ENCODE data around the gene FBXO31. TPM values are rescaled to one million over a fixed set of nuclear protein-coding genes. Genes with fewer than 3 reads are reported as not detected.

FBXO31 gene
- total RNA-seq, 1 donor from 2014 or later = 27.1 TPM

GRCh38 chr16:87393680-87394055 lies 10.1 kb upstream of the FBXO31 start:
- ChIA-PET POLR2A (interaction anchor here (1.6 to 4.3 kb wide), 2 partner anchors 10 to 76 kb away, joined by 5 to 48 read pairs; partner anchors contain the start of genes C16orf95 and FBXO31), CTCF (interaction anchor here (0.9 to 2.8 kb wide), 10 partner anchors 8 to 372 kb away, joined by 3 to 21 read pairs (median 3); partner anchors contain the start of genes C16orf95, FBXO31 and KLHDC4)
- Mint-ChIP-seq H3K9me3 (no peaks in the 10 kb centered on the region), H3K27me3 (no peaks in the 10 kb centered on the region), H3K4me3 (peak overlapping the region; percentile 92), H3K4me1 (peaks cover 44% of the 10 kb centered on the region), H3K27ac (peak overlapping the region; percentile 86), H3K36me3 (ENCODE audit: low read depth) (peaks cover 26% of the 10 kb centered on the region)
- no peak for ATAC-seq (ENCODE audit: low read depth)
- DNase-seq = no peak
- TF ChIP-seq, protein P1, sequence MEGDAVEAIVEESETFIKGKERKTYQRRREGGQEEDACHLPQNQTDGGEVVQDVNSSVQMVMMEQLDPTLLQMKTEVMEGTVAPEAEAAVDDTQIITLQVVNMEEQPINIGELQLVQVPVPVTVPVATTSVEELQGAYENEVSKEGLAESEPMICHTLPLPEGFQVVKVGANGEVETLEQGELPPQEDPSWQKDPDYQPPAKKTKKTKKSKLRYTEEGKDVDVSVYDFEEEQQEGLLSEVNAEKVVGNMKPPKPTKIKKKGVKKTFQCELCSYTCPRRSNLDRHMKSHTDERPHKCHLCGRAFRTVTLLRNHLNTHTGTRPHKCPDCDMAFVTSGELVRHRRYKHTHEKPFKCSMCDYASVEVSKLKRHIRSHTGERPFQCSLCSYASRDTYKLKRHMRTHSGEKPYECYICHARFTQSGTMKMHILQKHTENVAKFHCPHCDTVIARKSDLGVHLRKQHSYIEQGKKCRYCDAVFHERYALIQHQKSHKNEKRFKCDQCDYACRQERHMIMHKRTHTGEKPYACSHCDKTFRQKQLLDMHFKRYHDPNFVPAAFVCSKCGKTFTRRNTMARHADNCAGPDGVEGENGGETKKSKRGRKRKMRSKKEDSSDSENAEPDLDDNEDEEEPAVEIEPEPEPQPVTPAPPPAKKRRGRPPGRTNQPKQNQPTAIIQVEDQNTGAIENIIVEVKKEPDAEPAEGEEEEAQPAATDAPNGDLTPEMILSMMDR (IDR thresholded peaks at IDR 0.05) = no peak
- intact Hi-C loops (cut with micrococcal nuclease) = loop anchor here (1.0 to 5.0 kb wide), 6 partner anchors 69 to 831 kb away; partner anchors contain the start of genes BANP, C16orf95 and KLHDC4

DNA sequence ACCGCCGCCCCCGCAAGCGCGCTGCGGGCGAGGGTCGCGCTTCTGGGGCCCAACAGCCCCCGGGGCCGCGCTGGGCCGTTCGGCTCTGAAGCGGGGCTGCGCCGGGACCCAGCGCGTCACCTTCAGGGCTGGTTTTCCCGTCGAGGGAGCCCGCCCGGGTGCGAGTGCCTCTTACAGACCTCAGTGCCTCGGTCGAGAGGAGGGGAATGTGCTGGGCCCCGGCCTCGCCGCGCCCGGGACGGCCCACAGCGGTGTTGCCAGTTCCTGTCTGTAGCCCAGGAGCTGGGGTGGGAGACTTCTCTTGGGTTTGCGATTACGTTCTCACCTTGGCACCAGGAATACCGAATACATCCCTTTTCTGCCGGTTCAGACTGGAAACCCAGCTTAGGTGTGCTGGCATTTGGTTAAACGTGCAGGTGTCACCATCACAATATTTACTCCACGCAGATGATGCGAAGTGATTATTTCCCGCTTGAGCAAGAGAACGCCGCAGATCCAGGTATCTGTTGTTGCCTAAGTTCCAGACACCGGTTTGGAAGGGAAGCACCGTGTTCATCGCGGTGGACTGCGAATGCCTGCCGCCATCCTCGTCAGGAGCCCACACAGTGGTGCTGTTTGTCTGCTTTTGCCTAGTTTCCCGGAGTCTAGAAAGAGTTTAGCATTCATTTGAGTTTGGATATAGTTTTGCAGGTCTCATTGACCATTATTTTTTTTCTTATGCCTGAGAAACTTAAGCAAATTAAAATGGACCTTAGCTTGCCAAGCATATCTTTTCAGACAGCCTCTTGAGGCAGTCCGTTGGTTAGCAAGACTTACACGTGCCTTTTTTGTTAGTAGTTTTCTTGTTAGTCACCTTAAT lies 9.5 kb upstream of the FBXO31 start:
- no peak for ATAC-seq (ENCODE audit: low read depth)
- peaks cover 47% of the 10 kb centered on the region for H3K4me1 Mint-ChIP-seq
- no peaks in the 10 kb centered on the region for H3K27me3 Mint-ChIP-seq

DNA sequence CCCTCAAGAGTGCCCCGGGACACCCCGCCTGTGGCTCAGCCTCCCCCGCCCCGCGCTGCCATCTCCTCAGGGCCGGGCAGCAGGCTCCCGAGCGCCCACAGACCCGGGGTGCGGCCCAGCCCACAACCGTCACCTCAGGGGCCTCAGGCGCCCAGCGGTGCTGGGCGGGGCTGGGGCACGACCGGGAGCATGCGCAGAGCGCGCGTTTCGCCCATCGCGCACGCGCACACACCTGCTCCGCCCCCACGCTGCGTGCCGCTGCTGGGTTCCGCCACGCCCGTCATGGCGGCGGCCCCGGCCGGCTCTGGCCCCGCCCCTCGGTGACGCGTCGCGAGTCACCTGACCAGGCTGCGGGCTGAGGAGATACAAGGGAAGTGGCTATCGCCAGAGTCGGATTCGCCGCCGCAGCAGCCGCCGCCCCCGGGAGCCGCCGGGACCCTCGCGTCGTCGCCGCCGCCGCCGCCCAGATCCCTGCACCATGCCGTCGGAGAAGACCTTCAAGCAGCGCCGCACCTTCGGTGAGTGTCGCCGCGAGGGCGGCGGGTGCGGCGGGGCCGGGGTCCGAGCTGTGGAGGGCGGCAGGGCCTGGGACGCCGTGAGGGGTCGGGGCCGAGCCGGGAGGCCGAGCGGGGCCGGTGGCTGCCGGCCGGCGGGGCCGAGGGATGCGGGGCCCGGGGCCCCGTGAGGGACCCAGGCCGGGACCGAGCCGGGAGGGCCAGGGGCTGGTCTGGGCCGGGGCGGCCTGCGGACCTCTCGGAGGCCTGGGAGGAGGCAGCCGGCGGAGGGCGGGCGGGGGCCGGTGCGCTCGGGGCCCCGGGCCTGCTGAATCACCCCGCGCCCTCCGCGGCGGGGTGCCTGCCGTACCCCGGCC lies 8.6 kb upstream of the FBXO31 start, which contains the start of gene MAP1LC3B:
TSS of gene MAP1LC3B (plus strand) at position 387 of the 871 bp plus-strand sequence. CDS start at position 479, 92 bp downstream.
- peak within 1 kb of the TSS; percentile 92 for H3K4me3 Mint-ChIP-seq
- peaks cover 53% of the 10 kb centered on the region for H3K4me1 Mint-ChIP-seq
- TF ChIP-seq, protein P1 (IDR thresholded peaks at IDR 0.05) = no peak
- ATAC-seq (ENCODE audit: low read depth) (peak; percentile 64), DNase-seq (peak; percentile 100)
- POLR2A ChIA-PET = interaction anchor here (1.6 to 4.3 kb wide), 2 partner anchors 9 to 75 kb away, joined by 5 to 48 read pairs; partner anchors contain the start of genes C16orf95 and FBXO31
- intact Hi-C loops (cut with micrococcal nuclease) = loop anchor here (1.0 to 5.0 kb wide), 5 partner anchors 8 to 830 kb away; partner anchors contain the start of genes BANP, KLHDC4 and ZCCHC14
- no peaks in the 10 kb centered on the region for H3K9me3 Mint-ChIP-seq
- CTCF ChIA-PET = interaction anchor here (1.6 to 2.4 kb wide), 2 partner anchors 9 to 243 kb away, joined by 6 to 14 read pairs; partner anchors contain the start of gene FBXO31
- H3K27ac Mint-ChIP-seq = peak within 1 kb of the TSS; percentile 92
- peaks cover 21% of the 10 kb centered on the region for H3K36me3 Mint-ChIP-seq (ENCODE audit: low read depth)
- no peaks in the 10 kb centered on the region for H3K27me3 Mint-ChIP-seq

More for the DNA sequence above, 9.5 kb upstream of the FBXO31 start:
- TF ChIP-seq, protein P1 (IDR thresholded peaks at IDR 0.05) = no peak
- Mint-ChIP-seq H3K36me3 (ENCODE audit: low read depth) (peaks cover 22% of the 10 kb centered on the region), H3K27ac (peak overlapping the region; percentile 86), H3K9me3 (no peaks in the 10 kb centered on the region), H3K4me3 (peak overlapping the region; percentile 92)
- intact Hi-C loops (cut with micrococcal nuclease) = loop anchor here (1.0 to 5.0 kb wide), 6 partner anchors 9 to 831 kb away; partner anchors contain the start of genes BANP, KLHDC4 and ZCCHC14
- CTCF ChIA-PET = interaction anchor here (1.1 to 2.4 kb wide), 4 partner anchors 9 to 242 kb away, joined by 3 to 14 read pairs (median 4); partner anchors contain the start of gene FBXO31
- peak; percentile 48 for DNase-seq
- POLR2A ChIA-PET = interaction anchor here (1.6 to 4.3 kb wide), 2 partner anchors 10 to 76 kb away, joined by 5 to 48 read pairs; partner anchors contain the start of genes C16orf95 and FBXO31

DNA sequence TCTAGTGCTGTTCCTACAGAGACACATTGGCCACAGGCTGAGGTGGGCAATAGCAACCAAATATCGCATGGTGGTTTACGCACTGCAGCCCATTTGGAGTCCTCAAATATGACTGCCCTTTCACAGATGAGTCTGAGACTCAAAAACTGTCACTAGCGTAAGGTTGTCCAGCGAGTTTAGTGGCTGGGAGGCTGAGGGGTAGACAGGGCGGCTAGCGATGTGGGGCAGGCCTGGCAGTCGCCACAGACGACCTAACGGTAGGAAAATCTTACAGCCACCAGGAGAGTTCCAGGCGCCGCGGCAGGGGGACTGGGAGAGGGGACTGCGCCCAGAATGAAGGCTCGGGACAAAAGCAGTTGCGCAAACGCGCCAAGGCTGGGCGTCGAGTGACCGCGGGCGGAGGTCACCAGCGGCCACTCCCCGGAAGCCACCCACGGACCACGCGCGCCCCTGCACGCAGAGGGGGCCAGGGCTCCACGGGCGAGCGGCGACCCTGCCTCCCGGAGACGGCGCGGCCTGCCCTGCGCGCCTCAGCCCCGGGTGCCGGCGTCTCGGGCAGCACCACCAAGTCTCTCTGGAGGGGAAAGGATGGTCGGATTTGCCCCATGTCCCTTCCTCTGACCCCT lies 7.9 kb upstream of the FBXO31 start:
- TF ChIP-seq, protein P1 (IDR thresholded peaks at IDR 0.05) = no peak
- ChIA-PET CTCF (no interaction called here), POLR2A (no interaction called here)
- H3K36me3 Mint-ChIP-seq (ENCODE audit: low read depth) = peaks cover 17% of the 10 kb centered on the region
- peak overlapping the region; percentile 86 for H3K4me3 Mint-ChIP-seq
- no peaks in the 10 kb centered on the region for H3K9me3 Mint-ChIP-seq
- H3K27ac Mint-ChIP-seq = peak overlapping the region; percentile 92
- no peak for DNase-seq
- no peak for ATAC-seq (ENCODE audit: low read depth)
- H3K4me1 Mint-ChIP-seq = peaks cover 58% of the 10 kb centered on the region
- intact Hi-C loops (cut with micrococcal nuclease) = loop anchor here (5.0 kb wide), 2 partner anchors 376 to 829 kb away; partner anchors contain the start of gene KLHDC4
- H3K27me3 Mint-ChIP-seq = no peaks in the 10 kb centered on the region

All from activated B cell treated with CpG ODN at 0.5 μM for 24 hours (primary cell).